ENCODE measurements around the gene EEF1AKMT2. TPM values are rescaled to one million over a fixed set of nuclear protein-coding genes. Genes with fewer than 3 reads are reported as not detected.
A peak's percentile ranks its signal among the peaks of the same experiment; 100 is the strongest.

Gene EEF1AKMT2
- total RNA-seq, 1 experiment from 2014 or later, result 21.6 TPM

GRCh38 chr10:124730790-124731189 lies 60.9 kb downstream of the EEF1AKMT2 start:
- Mint-ChIP-seq H3K36me3 (peaks cover 13% of the 10 kb centered on the region), H3K9me3 (no peaks in the 10 kb centered on the region), H3K4me1 (peaks cover 24% of the 10 kb centered on the region), H3K4me3 (no peak overlapping the region), H3K27ac (no peak overlapping the region), H3K27me3 (ENCODE audit: low read depth) (no peaks in the 10 kb centered on the region)
- POLR2A ChIA-PET, result no interaction called here
- DNase-seq (ENCODE audit: low spot score) (no peak), ATAC-seq (no peak)
- no peak for TF ChIP-seq FOXK1 (CRISPR knock-in tag; IDR thresholded peaks at IDR 0.05)
- no peak for TF ChIP-seq ZBTB43 (CRISPR knock-in tag; IDR thresholded peaks at IDR 0.05)
- no peak for TF ChIP-seq ZBTB21 (CRISPR knock-in tag; IDR thresholded peaks at IDR 0.05; ENCODE audit: borderline replicate concordance)
- TF ChIP-seq FOXJ3 (CRISPR knock-in tag; IDR thresholded peaks at IDR 0.05; ENCODE audit: borderline replicate concordance), result no peak
- TF ChIP-seq ZSCAN18 (CRISPR knock-in tag; IDR thresholded peaks at IDR 0.05), result no peak
- CTCF ChIA-PET, result interaction anchor here (2.1 kb wide), 1 partner anchor 12 kb away, joined by 11 read pairs; no protein-coding TSS in a partner anchor

- DNase-seq (ENCODE audit: low spot score) (no peak), ATAC-seq (peak; percentile 45)
- Mint-ChIP-seq H3K4me1 (peaks cover 29% of the 10 kb centered on the region), H3K27me3 (ENCODE audit: low read depth) (no peaks in the 10 kb centered on the region), H3K4me3 (no peak overlapping the region), H3K27ac (no peak overlapping the region), H3K9me3 (no peaks in the 10 kb centered on the region), H3K36me3 (peaks cover 13% of the 10 kb centered on the region)
- ChIA-PET CTCF (interaction anchor here (1.0 to 2.1 kb wide), 3 partner anchors 9 to 24 kb away, joined by 3 to 7 read pairs (median 3); no protein-coding TSS in a partner anchor), POLR2A (no interaction called here)
- TF ChIP-seq NFE2L1 (CRISPR knock-in tag; IDR thresholded peaks at IDR 0.05) (no peak), ZNF671 (CRISPR knock-in tag; IDR thresholded peaks at IDR 0.05) (no peak), SP1 (CRISPR knock-in tag; conservative IDR thresholded peaks at IDR 0.05) (no peak), ZNF425 (CRISPR knock-in tag; conservative IDR thresholded peaks at IDR 0.05) (no peak), MXD4 (CRISPR knock-in tag; IDR thresholded peaks at IDR 0.05; ENCODE audit: borderline replicate concordance) (no peak), ZBTB43 (CRISPR knock-in tag; IDR thresholded peaks at IDR 0.05) (no peak), JAZF1 (CRISPR knock-in tag; IDR thresholded peaks at IDR 0.05) (no peak), TP53 (CRISPR knock-in tag; IDR thresholded peaks at IDR 0.05) (no peak), TEAD1 (CRISPR knock-in tag; IDR thresholded peaks at IDR 0.05) (no peak), NR3C1 (CRISPR knock-in tag; conservative IDR thresholded peaks at IDR 0.05; ENCODE audit: low read depth) (no peak), KAT7 (CRISPR knock-in tag; IDR thresholded peaks at IDR 0.05; ENCODE audit: borderline replicate concordance) (no peak), ZNF219 (CRISPR knock-in tag; IDR thresholded peaks at IDR 0.05; ENCODE audit: borderline replicate concordance) (no peak)
- TF ChIP-seq, protein P1, sequence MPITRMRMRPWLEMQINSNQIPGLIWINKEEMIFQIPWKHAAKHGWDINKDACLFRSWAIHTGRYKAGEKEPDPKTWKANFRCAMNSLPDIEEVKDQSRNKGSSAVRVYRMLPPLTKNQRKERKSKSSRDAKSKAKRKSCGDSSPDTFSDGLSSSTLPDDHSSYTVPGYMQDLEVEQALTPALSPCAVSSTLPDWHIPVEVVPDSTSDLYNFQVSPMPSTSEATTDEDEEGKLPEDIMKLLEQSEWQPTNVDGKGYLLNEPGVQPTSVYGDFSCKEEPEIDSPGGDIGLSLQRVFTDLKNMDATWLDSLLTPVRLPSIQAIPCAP (CRISPR knock-in tag; IDR thresholded peaks at IDR 0.05), result no peak
- TF ChIP-seq, protein P2, sequence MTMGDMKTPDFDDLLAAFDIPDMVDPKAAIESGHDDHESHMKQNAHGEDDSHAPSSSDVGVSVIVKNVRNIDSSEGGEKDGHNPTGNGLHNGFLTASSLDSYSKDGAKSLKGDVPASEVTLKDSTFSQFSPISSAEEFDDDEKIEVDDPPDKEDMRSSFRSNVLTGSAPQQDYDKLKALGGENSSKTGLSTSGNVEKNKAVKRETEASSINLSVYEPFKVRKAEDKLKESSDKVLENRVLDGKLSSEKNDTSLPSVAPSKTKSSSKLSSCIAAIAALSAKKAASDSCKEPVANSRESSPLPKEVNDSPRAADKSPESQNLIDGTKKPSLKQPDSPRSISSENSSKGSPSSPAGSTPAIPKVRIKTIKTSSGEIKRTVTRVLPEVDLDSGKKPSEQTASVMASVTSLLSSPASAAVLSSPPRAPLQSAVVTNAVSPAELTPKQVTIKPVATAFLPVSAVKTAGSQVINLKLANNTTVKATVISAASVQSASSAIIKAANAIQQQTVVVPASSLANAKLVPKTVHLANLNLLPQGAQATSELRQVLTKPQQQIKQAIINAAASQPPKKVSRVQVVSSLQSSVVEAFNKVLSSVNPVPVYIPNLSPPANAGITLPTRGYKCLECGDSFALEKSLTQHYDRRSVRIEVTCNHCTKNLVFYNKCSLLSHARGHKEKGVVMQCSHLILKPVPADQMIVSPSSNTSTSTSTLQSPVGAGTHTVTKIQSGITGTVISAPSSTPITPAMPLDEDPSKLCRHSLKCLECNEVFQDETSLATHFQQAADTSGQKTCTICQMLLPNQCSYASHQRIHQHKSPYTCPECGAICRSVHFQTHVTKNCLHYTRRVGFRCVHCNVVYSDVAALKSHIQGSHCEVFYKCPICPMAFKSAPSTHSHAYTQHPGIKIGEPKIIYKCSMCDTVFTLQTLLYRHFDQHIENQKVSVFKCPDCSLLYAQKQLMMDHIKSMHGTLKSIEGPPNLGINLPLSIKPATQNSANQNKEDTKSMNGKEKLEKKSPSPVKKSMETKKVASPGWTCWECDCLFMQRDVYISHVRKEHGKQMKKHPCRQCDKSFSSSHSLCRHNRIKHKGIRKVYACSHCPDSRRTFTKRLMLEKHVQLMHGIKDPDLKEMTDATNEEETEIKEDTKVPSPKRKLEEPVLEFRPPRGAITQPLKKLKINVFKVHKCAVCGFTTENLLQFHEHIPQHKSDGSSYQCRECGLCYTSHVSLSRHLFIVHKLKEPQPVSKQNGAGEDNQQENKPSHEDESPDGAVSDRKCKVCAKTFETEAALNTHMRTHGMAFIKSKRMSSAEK (CRISPR knock-in tag; IDR thresholded peaks at IDR 0.05; ENCODE audit: borderline replicate concordance), result no peak
Observed at GRCh38 chr10:124728830-124729661, 62.6 kb downstream of the EEF1AKMT2 start.

Measured in WTC11 (cell line).